Testis (tissue), 2 donors: ENCODE results near the gene CYP2C8.

ENCODE experiments used
- CTCF ChIP-seq, 3 experiments: fragments of 450-650 bp in 2 of 3; fragments of 200-600 bp in 1 of 3; sonication (generic) in 1 of 3; IDR thresholded peaks; one replicate each; pipeline ENCODE4 v1.5.1; 2016 to 2019; ENCODE audit warnings: antibody characterized with exemption in 3 of 3, mild to moderate bottlenecking in 2 of 3, moderate library complexity in 1 of 3
- POLR2A ChIP-seq: fragments of 450-650 bp; IDR thresholded peaks from one replicate; pipeline ENCODE4 v1.6.1; 2017; ENCODE audit warnings: antibody characterized with exemption, mild to moderate bottlenecking, moderate library complexity

GRCh38 chr10:94992811-94993210 is 76.5 kb downstream of the CYP2C8 start:
- TF ChIP-seq CTCF (IDR thresholded peaks at IDR 0.05) (no peak), POLR2A (no peak)
